NT2/D1 (cell line): ENCODE data around the gene ZNF652.

Experiments used
- SUZ12 ChIP-seq: IDR thresholded peaks from 2 replicates; pipeline ENCODE4 v1.6.1; 2011; ENCODE audit not compliant: insufficient read length, insufficient read depth; ENCODE audit errors: extremely low read depth
- YY1 ChIP-seq: IDR thresholded peaks from 2 replicates; pipeline ENCODE4 v1.6.1; 2011; ENCODE audit not compliant: insufficient read length, insufficient read depth
- ZNF274 ChIP-seq: IDR thresholded peaks from 2 replicates; pipeline ENCODE4 v1.6.1; 2011; ENCODE audit warnings: mild to moderate bottlenecking, low read depth, low read length

DNA sequence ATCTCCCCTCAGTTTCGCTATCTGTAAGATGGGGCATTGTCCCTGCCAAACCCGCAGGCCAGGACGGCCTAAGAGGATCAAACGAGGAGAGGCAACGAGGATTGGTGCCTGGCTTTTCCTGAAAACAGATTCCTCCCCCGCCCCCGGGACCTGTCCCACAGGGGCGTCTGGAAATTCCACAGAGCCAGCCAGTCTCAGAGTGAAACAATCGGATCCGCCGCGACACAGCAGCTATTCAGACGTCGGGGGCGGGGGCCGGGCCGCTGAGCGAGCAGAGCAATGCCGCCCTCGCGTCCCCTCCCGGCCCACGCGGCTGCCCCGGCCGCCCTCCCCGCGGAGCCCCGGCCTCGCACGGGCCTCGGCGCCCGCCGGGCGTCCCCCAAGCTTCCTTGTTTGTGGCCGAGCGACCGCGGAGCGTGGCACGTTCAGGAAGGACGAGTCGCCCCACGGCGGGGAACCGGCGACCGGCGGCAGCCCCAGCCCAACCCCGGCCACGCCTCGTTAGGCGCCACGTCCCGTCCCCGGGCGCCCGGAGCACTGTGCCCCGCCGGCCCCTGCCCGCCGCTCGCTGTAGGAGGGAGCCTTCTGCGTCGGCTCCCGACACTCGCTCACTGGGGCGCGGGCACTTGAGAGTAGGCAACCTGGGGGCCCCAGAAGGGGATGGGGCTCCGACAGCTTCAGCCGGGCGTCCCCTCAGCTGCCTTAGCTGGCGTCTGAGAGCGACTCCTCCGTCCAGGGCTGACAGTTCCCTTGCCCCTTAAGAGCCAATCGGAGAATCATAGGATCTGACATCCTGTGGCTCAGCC is 101.8 kb downstream of the ZNF652 start:
- TF ChIP-seq YY1 = no peak
- TF ChIP-seq SUZ12 = no peak
- TF ChIP-seq ZNF274 = no peak
